GM12872 (cell line): ENCODE data around the gene BANF1.
A peak's percentile ranks its signal among the peaks of the same experiment; 100 is the strongest.

Experiments used
- TF ChIP-seq, protein P1 (sequence below): IDR thresholded peaks from 3 replicates; pipeline ENCODE4 v1.5.1; 2011; ENCODE audit warnings: low read depth, mild to moderate bottlenecking, low read length, moderate library complexity; ENCODE audit not compliant: insufficient read depth

Gene BANF1

GRCh38 chr11:66037327-66037726 lies 35.0 kb downstream of the BANF1 start:
- TF ChIP-seq, protein P1, sequence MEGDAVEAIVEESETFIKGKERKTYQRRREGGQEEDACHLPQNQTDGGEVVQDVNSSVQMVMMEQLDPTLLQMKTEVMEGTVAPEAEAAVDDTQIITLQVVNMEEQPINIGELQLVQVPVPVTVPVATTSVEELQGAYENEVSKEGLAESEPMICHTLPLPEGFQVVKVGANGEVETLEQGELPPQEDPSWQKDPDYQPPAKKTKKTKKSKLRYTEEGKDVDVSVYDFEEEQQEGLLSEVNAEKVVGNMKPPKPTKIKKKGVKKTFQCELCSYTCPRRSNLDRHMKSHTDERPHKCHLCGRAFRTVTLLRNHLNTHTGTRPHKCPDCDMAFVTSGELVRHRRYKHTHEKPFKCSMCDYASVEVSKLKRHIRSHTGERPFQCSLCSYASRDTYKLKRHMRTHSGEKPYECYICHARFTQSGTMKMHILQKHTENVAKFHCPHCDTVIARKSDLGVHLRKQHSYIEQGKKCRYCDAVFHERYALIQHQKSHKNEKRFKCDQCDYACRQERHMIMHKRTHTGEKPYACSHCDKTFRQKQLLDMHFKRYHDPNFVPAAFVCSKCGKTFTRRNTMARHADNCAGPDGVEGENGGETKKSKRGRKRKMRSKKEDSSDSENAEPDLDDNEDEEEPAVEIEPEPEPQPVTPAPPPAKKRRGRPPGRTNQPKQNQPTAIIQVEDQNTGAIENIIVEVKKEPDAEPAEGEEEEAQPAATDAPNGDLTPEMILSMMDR = no peak

- TF ChIP-seq, protein P1 = no peak
Observed at GRCh38 chr11:66039765-66040164, 37.5 kb downstream of the BANF1 start.

DNA sequence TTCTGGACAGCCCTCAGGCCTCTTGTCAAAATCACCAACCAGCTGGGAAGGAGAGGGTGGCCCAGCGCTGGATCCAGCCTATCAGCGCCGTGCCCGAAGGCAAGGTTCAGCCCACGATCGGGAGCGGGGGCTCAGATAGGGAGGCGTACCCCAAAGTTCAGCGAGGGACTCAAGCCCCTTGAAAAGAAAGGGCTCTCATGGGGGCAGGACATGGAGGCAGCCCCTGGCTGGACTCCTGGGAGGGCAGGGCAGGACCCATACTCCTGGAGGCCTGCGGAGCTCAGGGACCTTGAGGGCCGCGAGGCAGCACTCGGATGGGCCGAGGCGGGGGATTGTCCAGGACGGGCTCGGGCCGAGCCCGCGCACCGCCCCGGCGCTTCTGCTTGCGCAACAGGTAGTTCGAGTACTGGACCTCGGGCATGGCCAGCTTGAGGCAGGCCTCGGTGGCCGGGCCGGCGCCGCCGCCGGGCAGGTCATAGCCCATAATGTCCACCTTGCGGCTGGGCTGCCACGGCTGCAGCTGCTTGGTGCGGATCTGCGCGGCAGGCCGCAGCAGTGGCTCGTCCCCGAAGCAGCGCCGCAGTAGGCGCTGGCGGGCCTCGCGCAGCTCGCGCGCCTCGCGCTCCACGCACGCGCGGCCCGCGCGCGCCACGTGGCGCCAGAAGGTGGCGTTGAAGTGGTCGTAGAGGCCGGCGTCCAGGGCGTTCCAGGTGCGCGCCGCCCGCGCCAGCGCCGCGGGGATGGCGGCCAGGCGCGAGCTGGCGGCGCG lies 40.1 kb downstream of the BANF1 start:
- TF ChIP-seq, protein P1 = no peak

DNA sequence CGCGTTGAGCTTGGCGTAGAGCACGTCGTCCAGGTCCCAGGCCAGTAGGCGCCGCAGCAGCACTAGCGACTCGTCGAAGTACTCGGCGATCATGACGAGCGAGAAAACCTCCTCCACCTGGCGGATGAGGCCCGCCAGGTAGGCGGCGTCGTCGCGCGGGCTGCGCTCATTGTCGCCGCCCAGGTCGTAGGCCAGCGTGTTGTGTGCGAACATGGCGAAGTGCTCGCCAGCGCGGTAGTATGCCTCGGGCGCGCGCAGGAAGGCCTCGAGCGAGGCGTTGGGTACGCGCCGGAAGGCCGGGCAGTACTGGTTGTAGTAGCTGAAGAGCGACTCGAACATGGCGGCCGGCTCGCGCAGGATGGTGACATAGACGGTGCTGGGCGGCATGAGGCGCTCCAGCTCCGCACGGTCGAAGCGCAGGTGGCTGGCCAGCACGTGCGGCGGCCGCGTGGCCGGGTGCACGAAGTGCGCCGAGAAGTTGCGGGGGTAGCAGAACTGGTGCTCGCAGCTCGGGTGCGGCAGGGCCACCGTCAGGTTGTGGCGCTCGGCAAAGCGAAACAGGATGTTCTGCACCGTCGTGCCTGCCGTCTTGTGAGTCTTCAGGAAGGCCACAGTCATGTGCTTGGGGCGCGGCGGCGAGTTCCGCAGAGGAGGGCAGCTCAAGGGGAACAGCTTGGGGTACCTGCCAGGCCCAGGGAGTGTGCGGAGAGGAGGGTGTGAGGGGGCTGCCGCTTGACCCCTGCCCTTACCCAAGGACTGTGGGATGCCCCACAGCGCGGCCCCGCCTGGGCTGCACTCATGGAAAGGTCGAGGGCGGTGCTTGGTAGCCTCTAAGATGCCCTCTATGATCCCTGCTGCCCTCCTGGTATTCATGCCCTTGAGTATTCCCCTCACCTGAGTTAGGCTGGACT lies 40.9 kb downstream of the BANF1 start:
- TF ChIP-seq, protein P1 = no peak

DNA sequence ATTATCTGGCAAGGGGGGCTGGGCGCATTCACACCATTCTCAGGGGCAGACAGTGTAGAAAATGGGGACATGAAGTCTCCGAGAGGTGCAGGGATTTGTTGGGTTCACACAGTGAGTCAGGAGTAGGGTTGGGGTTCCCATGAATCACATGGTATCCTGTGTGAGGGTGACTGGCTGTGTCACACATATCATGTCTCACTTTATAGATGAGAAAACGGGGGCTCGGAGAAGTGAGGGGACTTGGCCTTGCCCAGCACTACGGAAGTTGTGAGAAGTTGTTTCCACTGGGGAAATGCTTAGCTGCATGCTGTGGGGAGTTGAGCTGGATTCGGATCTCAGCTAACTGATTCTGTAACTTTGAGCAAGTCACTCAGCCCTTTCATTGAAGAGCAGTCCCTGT lies 42.5 kb downstream of the BANF1 start:
- TF ChIP-seq, protein P1 = no peak

DNA sequence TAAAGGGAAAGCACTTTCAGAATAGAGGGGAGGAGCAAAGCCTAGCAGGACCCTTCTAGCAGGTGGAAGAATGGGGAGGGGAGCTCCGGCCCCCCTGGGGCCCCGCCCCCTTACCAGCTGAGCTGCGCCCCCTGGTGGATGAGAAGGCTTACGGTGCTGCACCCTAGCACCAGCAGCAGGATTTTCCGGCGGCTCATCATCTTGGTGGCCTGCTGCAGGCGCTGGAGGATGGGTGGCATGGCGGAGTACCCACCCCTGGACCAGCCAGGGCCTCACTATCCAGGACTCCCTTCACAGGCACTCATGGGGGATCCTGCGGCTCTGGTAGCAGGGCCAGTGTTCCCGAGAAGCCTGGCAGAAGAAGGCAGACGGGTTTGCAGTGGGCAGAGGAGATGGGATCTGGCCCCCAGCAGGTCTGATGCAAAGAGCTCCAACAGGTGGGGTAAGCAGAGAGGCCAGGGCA lies 42.9 kb downstream of the BANF1 start:
- TF ChIP-seq, protein P1 = peak; percentile 98

GRCh38 chr11:66046901-66047300 lies 44.6 kb downstream of the BANF1 start:
- TF ChIP-seq, protein P1 = no peak
